HG03045 (cell line): ENCODE data around the gene RBM28.

Source experiments
- ATAC-seq: cut with Tn5 transposase; IDR thresholded peaks from one replicate; pipeline ENCODE4 v1.9.1; 2021; ENCODE audit warnings: mild to moderate bottlenecking, moderate library complexity; ENCODE audit not compliant: unreplicated experiment

The RBM28 gene

DNA sequence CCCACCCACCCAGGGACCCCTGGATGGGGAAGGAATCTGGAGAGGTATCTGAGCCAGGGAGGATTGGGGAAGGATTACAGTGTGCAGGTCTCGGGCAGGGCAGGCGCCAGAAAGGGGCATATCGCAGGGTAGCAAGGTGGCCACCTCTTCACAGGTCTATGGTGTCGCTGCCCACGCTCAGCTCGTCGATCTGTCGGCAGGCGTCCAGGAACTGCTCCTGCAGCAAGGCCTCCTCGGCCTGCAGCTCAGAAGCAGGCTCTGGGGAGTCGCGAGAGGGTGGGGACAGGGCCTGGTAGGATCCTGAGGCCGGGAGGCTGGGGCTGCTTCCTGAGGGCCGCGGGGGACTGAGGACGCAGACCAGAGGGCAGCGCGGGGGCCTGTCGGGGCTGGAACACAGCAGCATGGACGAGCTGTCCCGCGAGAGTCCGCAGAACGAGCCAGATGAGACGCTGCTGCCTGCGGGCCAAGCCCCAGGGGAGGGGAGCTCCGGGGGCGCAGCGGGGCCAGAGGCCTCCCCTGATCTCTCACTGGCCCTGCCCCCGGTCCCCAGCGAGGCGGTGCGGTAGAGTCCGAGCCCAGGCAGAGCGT lies 7.1 kb upstream of the RBM28 start:
- ATAC-seq: no peak

DNA sequence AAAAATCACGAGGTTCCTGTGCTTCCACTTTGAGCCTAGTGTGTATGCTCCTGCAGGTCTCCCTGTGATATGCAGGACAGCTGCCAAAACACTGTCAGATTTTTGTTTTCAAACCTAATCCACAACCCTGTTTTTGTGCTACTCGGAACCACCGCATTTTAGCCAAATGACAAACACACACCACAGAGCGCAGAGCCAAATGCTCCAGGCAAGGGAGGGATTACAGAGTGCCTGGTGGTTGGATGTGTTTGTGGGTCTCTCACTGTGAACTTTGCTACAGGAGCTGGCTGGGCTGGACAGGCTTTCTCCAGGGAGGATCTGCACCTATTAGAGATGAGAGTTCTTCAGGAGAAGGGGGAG lies 5.7 kb upstream of the RBM28 start:
- ATAC-seq: no peak

DNA sequence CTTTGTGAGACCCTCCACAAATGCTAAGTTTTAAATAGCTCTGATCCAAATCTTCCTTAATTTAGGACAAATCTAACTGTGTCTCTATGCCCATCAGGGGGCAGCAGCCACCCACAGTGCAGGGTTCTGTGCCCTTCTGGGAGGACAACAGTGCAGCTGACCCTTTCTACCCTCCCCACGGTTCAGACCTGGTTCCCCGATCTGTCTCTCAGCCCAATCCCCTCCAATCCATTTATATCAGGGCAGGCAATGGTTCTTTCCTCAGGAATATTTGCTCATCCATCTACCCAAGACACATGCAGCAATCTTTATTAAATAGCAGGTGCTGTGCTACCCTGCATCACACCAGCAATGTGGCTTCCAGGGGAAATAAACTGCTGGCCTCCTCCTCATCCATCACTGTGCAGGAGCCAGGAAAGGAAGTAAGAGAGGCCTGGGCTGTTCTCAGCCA lies 4.0 kb upstream of the RBM28 start:
- no peak for ATAC-seq

DNA sequence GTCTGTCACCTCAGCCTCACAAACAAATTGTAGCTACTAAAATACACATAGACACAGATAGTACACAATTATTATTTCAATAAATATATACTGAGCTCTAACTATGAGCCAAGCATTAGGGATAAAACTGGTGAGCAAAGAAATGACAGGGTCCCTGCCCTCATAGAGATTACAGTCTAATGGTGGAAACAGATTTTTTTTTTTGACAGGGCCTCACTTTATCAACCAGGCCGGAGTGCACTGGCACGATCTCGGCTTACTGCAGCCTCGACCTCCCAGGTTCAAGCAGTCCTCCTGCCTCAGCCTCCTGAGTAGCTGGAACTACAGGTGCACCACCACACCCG lies 695 bp upstream of the RBM28 start:
- no peak for ATAC-seq

DNA sequence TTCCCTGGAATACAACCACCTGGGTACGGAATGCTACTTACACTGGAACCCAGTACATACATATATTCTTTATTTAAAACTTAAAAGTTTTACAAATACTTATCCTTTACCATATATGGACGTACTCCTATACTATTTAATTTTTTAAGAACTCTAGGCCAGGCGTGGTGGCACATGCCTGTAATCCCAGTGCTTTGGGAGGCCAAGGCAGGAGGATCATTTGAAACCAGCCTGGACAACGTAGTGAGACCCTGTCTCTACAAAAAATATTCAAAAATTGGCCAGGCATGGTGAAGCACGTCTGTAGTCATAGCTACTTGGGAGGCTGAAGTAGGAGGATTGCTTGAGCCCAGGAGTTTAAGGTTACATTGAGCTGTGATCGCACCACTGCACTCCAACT lies 2.0 kb downstream of the RBM28 start:
- ATAC-seq: no peak

DNA sequence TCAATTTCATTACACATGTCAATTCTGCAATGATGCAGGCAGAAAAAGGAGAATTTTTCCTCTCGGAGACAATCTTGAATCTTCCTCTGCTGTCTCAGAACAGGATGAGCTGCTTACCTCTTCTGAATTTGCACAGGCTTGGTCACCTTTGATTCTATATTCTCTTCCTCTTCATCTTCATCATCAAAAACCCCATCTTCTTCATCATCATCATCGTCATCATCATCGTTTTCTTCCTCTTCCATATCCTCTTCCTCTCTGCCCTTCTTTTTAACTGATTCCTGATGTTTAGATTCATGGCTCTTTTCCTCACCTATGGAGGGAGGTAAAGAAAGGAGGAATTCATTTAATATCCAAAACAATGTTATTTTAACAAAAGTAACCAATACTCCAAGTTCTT lies 8.0 kb downstream of the RBM28 start:
- ATAC-seq: no peak

DNA sequence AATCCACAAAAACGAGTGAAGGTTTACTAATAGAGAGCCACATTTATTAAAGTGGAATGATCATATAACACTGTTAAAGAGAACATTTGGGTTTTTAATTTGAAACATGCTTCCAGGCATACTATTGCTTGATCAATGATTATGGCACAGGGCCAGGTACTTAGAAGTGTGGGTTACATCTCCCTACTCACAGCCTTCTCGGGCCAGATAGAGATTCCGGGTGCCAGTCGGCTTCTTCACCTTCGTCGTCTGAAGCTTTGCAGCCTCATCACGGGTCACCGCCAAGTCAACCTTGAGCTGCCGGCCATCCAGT lies 19.4 kb downstream of the RBM28 start:
- no peak for ATAC-seq

DNA sequence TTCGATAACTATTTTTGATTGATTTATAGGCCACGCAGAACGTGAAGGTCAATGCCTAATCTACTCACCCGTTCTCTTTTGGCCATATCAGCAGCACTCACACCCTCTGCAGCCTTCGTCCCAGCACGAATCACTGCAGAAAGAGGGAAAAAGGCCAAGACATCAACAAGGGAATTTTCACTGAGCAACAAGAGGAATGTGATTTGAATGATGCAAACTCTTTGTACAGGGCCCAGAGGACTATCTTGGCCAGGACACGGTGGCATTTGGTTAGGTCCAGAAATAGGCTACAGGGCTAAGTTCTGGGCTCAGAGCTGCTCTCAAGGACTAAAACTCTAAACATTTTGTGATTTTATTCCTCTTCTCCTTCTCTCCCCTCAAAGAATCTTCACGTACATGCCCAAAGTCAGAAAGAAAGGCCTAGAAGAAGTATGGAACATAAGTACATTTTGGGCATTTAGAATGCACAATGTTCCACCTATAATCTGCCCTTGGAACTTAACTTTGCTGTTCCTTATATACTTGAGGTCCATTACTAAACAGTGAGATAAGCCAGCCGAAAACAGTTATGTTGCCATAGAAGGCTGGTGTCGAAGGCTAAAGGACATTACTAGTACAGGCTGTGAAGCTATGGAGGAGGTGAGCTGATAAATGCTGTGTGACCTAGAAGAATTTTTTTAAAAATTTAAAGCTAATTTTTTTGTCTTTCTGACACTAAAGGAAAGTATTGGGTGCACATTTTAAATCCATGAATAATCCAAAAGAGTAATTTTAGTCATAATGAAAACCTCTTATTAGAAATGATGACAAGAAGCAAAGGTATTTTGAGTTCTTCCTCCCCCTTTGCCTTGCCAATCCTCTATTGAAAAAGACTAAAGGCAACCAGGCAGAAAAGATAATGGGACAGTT lies 20.0 kb downstream of the RBM28 start:
- no peak for ATAC-seq

DNA sequence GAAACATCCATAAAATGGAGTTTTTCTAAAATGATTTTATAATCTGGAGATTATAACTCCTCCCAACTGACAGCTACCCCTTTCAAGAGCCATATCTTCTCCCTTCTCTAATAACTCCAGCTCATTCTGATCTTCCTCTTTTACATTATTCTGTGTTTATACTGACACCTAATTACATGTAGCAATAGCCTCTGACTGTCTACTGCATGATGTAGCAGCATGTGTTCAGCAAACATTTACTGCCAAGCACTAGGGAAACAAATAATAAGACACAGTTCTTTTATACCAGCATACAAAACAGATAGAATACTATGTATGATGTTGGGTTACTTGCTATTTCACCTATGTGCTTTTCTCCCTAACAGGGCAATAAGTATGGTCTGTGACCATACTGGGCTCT lies 20.7 kb downstream of the RBM28 start:
- ATAC-seq: no peak

DNA sequence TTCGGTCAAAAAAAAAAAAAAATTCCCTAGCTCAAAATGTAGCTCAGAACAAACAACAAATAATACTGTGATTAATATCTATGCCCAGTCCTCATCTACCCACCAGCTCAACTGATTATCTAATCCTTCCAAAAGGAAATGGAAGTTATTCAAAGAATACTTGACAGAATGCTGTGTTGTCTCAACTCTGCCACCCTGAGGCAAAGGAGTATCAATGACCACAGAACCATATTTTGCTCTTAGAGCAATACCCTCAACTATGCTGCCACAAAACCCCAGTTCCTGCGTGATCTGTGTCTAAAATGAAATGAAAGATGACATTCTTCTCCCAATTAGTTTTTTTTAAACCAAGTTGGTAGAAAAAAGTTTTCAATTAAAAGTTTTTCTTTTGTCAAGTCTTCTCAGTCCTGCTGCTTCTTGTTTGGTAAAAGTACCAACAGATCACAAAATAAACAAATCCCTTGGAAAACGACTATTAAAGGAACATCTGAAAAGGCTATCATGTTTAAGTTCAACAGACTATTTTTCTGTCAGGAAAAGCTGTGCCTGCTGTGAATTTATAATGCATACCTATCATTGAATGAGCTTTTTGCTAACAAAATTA lies 21.6 kb downstream of the RBM28 start:
- ATAC-seq: no peak

DNA sequence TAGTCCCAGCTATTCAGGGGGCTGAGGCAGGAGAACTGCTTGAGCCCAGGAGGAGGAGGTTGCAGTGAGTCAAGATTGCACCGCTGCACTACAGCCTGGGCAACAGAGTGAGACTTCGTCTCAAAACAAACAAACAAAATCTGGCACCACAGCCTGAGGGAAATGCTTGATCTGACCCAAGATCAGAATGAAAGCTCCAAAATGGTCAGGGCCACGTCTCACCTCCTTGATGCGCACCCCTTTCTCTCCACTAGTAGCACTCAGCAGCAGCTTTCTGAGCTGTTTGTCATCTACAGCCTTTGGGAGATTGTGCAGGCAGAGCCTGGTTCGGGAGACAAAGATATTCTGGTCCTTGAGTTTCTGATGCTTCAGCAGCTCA lies 22.7 kb downstream of the RBM28 start:
- no peak for ATAC-seq

DNA sequence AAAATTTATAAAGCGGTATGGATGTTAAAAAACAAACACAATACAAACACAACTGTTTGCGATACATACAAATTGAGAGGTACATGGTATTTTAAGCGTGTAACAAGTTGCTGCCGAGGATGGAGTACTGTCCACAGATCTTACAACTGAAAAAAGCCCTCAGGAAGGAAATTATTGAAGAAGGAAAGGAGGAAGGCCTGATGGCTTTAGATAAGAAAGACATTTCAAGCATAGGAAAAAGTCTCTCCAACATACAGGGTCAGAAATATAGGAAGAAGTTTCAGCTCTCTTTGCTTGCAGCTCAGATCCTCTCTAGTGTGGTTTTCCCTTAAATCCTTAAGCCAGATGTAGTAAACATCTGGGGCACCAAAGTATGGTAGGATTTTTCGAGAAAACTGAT lies 25.0 kb downstream of the RBM28 start:
- ATAC-seq: no peak

DNA sequence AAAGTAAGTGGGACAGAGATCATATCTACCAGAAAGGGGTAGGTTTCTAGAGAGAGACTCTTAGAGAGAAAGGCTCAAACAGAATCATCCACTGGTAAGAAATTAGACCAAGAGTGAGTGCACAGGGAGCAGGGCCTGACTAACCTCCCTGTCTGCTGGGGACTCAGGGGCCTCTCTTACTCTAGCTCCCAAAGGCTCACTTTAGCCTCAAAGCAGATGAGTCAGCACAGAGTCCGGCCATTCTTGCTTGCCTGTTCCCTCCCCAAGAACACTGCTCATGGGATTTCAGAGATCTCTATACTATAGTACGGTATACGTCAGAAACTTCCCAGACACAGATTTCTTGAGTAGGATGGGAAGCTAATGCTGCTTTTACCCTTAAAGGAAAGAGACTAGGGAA lies 32.7 kb downstream of the RBM28 start:
- ATAC-seq: no peak

DNA sequence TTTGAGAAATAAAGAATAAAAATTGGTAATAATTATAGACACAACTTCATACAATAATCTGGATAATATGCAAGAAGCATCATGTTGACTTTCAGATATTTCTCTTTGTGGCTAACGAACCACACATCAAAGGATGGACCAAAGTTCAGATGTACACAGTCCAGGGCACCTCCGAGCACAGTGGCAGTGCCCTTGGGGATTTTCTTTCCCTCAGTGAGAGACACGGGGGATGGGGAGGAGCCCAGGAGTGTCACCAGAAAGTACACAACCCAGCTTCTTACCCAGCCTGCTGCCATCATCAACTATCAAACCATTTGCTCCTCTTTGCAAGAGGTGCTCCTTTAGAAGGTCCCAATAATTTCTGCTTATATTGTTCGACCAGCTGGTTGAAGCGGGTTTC lies 33.2 kb downstream of the RBM28 start:
- no peak for ATAC-seq

DNA sequence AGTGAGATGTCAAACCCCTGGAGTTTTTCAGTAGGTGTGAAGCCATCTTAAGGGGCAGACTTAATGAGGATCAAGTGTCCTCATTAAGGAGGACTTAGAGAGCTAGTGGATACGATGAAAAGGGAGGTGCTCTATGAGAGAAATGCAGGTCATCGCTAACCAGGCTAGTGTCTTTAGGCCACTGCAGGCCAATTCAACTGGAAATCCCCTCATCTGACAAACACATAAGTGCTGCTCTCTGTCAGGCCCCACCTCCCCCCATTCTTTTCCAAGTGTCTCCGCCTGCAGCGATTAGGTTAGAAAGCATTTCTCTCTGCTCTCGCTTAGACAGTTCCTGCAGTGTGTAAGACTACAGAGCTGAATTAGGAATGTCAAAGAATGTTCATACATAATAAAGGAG lies 33.7 kb downstream of the RBM28 start:
- ATAC-seq: no peak

DNA sequence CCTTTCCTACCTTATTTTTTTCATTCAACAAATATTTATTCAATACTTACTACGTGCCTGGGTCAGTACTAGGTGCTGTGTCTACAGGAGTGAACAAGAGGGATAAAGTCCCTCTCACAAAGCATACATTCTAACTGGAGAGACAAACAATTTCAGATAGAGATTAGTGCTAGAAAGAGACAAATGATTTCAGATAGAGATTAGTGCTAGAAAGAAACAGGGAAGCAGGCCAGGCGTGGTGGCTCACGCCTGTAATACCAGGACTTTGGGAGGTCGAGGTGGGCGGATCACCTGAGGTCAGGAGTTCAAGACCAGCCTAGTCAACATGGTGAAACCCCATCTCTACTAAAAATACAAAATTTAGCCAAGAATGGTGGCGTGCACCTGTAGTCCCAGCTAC lies 34.6 kb downstream of the RBM28 start:
- no peak for ATAC-seq

DNA sequence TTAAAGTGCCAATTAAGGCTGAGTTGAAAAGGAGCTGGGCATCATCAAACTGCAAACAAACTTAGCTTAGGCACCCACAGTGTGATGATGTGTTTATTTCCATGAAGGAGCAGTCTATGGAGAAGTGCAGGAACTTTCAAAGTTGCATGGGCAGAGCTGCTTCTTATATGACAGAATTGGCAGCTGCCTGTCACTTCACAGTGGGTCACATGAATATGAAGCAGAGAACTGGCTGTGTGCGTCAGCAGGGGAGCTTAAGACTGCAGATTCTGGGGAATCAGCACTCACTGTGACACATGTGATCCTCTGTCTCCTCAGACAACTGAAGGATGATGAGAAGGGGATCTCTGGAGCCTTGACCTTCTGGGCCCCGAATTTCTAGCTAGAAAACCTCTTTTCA lies 36.6 kb downstream of the RBM28 start:
- ATAC-seq: no peak

DNA sequence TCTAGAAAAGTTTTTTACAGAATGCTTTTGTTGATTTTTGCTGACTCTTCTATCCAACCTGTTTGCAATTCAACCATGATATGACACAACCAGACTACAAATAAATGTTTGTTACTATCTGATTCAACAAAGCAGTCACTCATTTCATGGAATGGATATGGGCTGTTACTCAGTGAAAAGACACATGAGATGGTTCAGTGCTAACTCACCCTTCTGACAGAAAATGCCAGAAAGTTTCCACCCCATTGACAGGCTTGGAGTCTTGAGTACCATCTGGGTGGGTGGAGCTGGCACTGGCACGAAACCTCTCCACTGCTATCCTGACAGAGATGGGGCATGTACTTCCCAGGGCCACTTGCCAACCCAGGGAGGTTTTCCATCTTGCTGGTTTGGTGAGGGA lies 39.5 kb downstream of the RBM28 start:
- ATAC-seq: no peak

DNA sequence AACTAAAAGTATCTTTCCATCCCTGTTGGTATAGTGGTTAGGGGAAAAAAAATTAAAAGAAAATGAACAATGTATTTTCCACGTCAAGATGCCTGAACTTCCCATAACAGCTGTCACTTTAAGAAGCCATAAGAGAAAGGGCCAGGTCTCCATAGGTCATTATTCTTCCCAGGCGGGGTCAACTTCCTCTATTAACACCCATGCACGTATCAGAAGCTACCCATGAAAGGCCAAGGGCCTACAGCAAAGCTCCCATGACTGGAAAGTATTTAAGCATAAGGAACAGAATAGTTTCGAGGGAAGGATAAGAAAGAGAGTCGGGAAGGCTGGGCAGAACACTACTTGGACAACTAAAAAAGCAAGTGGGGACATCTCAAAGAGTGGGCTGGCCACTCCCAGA lies 40.1 kb downstream of the RBM28 start:
- ATAC-seq: no peak

DNA sequence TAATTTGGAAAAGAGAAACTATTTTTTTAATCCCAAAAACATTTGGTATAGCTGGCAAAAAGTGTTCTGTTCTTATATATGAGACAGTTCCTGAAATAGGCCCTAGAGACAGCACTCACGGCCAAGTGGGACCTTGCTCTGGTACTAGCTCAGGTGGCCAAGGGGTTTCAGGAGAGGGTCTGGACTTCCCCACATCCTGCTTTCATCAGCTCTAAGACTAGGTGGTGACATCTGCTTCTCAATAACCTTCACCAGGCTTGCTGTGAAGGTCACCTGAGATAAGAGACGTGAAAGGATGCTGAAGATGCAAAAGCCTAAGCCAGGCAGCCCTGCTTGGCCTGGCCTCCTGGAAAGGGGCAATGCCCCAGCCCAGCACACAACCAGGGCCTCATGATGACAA lies 40.6 kb downstream of the RBM28 start:
- ATAC-seq: no peak

DNA sequence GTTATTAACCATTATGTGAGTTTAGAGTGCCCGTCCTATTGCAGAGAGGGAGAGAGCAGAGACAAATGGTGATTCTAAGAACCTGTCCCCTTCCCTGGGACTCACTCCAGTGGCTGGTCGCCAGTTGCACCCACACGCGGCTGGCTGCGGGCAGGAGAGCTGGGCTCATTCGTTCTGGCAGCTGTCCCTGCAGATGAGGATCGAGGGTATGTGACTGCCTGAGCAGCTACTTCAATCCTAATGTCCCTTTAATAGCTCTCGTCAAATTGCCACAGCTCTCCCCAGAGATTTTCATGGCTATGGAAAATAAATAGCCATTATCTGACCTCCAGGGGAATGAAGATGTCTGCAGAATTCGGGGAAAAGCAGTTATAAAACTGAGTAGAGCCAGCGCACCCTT lies 41.6 kb downstream of the RBM28 start:
- ATAC-seq: no peak

DNA sequence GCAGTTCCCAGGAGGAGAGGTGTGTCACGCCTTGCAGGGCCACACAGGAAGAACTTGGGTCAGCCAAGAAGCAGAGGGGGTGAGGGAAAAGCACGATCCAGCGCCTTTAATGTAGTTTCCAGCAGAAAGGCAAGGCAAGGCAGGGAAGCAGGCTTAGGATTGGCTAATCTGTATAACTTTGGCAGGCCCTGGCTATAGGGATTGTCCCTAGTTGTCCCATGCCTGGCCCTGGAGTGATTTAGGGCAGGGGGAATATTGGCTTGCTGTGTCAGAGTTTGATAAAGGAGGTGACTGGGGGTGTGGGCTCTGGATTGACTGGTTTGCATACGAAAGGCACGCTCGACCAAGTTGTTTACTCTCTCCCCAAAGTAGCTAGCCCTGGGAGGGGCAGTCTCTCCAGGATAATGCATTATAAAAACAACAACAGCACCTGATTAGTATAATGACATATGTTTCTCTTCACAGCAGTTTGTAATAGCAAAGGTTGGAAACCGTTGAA lies 44.5 kb downstream of the RBM28 start:
- ATAC-seq: no peak
